Fibroblast of pulmonary artery (primary cell): ENCODE results near the gene BRICD5.

ENCODE experiments used
- DNase-seq: peaks from one replicate; pipeline ENCODE4 v3.0.0-alpha.2; 2010; ENCODE audit warnings: low read depth
- H3K4me3 ChIP-seq: replicated peaks from 2 replicates; pipeline ENCODE4 v1.5.1; 2011; ENCODE audit warnings: low read depth, mild to moderate bottlenecking, control low read depth, low read length, moderate library complexity
- CTCF ChIP-seq: IDR thresholded peaks from 2 replicates; pipeline ENCODE4 v1.5.1; 2011; ENCODE audit warnings: mild to moderate bottlenecking, control low read depth, low read length, inconsistent platforms; ENCODE audit errors: missing control alignments

Gene BRICD5

GRCh38 chr16:2190659-2191445 is 19.8 kb downstream of the BRICD5 start:
- DNase-seq, result no peak
- no peak overlapping the region for H3K4me3 ChIP-seq
- no peak for TF ChIP-seq CTCF

- no peak overlapping the region for H3K4me3 ChIP-seq
- no peak for DNase-seq
- no peak for TF ChIP-seq CTCF
Measured at GRCh38 chr16:2190002-2190658, 20.5 kb downstream of the BRICD5 start.

- no peak for TF ChIP-seq CTCF
- DNase-seq, result no peak
- no peak overlapping the region for H3K4me3 ChIP-seq
Measured at GRCh38 chr16:2189252-2189893, 21.3 kb downstream of the BRICD5 start.

- DNase-seq, result no peak
- no peak overlapping the region for H3K4me3 ChIP-seq
- no peak for TF ChIP-seq CTCF
Measured at GRCh38 chr16:2188395-2188794, 22.3 kb downstream of the BRICD5 start.

GRCh38 chr16:2187212-2187611 is 23.5 kb downstream of the BRICD5 start:
- no peak for TF ChIP-seq CTCF
- no peak overlapping the region for H3K4me3 ChIP-seq
- DNase-seq, result no peak

GRCh38 chr16:2186505-2186904 is 24.2 kb downstream of the BRICD5 start:
- DNase-seq, result no peak
- no peak for TF ChIP-seq CTCF
- H3K4me3 ChIP-seq, result no peak overlapping the region
